ENCODE results near the gene USH1C. TPM values are rescaled to one million over a fixed set of nuclear protein-coding genes. Genes with fewer than 3 reads are reported as not detected.

USH1C gene
- total RNA-seq, 4 donors from 2014 or later = 1.0 to 5.9 (median 3.9) TPM; not detected in 1

GRCh38 chr11:17516551-17517150, 27.6 kb downstream of the USH1C start:
- H3K27ac ChIP-seq = no peak overlapping the region
- 96 to 97% methylated on average over 7 of the region's 7 CpGs for WGBS, 2 donors
- no peak for DNase-seq
- no peak overlapping the region for H3K4me3 ChIP-seq (replicated peaks in 1 of 3)
- H3K27me3 ChIP-seq = no peaks in the 10 kb centered on the region
- no peaks in the 10 kb centered on the region for H3K36me3 ChIP-seq
- no peak for TF ChIP-seq POLR2A (IDR thresholded peaks at IDR 0.05)
- no peak for TF ChIP-seq CTCF (IDR thresholded peaks at IDR 0.05)
- intact Hi-C loops (cut with DNase I) = no loop called here
- no peaks in the 10 kb centered on the region for H3K4me1 ChIP-seq
- no peaks in the 10 kb centered on the region for H3K9me3 ChIP-seq

DNA sequence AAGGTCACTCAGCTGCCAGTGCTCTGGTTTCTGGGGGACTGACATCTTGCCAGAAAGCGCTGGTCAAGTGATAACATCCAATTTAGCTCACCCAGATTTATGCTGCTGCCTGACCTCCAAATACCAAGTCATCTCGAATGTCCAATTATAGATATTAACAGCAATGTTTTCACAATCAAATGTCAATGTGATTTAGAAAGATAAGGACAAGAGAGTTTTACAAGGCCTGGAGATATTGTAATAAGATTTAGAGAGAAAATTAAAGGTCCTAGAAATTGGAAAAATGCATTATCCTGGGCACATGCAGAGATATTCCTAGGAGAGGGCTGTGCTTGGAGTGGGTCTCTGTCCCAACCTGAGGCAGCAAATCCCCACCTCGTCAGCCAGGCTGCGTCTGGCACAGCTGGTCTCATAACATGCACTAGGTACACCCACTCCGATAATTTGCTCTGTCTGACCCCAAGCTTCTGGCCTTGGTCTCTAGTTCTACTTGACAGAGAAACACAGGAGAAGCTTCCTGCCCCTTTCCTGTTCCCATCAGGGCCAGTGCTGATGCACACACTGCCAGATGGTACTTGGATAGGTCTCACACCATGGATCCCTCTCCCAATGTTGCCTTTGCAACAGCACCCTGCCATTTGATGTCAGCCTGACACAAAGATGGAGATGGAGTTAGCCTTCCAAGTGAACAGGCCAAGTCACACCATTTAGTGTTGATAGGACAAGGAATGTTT, 28.6 kb downstream of the USH1C start:
- Histone ChIP-seq H3K9me3 (no peaks in the 10 kb centered on the region), H3K27ac (no peak overlapping the region), H3K36me3 (no peaks in the 10 kb centered on the region), H3K4me3 (replicated peaks in 1 of 3) (no peak overlapping the region), H3K4me1 (peaks cover 0 to 3% of the 10 kb centered on the region in 2 donors), H3K27me3 (no peaks in the 10 kb centered on the region)
- DNase-seq = no peak
- 79 to 87% methylated on average over 5 of the region's 5 CpGs for WGBS, 2 donors
- no peak for TF ChIP-seq POLR2A (IDR thresholded peaks at IDR 0.05)
- TF ChIP-seq CTCF (IDR thresholded peaks at IDR 0.05) = no peak
- intact Hi-C loops (cut with DNase I) = no loop called here

- 86 to 94% methylated on average over 4 of the region's 4 CpGs for whole genome bisulfite sequencing, 2 donors
- Histone ChIP-seq H3K4me1 (peaks cover 0 to 10% of the 10 kb centered on the region in 2 donors), H3K4me3 (replicated peaks in 1 of 3) (no peak overlapping the region), H3K36me3 (no peaks in the 10 kb centered on the region), H3K9me3 (no peaks in the 10 kb centered on the region), H3K27ac (no peak overlapping the region), H3K27me3 (no peaks in the 10 kb centered on the region)
- no peak for DNase-seq
- no peak for TF ChIP-seq POLR2A (IDR thresholded peaks at IDR 0.05)
- TF ChIP-seq CTCF (IDR thresholded peaks at IDR 0.05) = no peak
- intact Hi-C loops (cut with DNase I) = no loop called here
These were observed 29.7 kb downstream of the USH1C start for GRCh38 chr11:17514476-17514875.

DNA sequence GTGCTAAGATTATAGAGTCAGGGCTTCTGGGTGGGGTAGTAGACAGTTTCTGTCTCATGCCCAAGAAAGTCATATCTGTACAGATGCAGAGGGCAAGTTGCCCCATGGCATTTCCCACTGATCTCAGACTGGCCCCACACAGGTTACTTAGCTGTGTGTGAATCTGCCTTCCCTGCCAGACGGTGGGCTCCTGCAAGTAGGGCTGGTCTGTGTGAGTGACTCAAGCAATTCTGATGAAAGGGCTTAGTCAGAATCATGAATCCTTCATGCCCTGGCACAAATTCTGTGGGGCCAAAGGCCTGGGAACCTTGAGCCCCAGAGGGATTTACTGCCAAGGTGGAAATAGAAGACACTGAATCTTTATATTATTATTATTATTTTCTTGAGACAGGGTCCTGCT, 30.4 kb downstream of the USH1C start:
- Histone ChIP-seq H3K9me3 (no peaks in the 10 kb centered on the region), H3K4me3 (replicated peaks in 1 of 3) (no peak overlapping the region), H3K27ac (no peak overlapping the region), H3K36me3 (no peaks in the 10 kb centered on the region), H3K27me3 (no peaks in the 10 kb centered on the region), H3K4me1 (peaks cover 0 to 10% of the 10 kb centered on the region in 2 donors)
- WGBS, 2 donors = 89 to 94% methylated on average over 1 of the region's 1 CpG
- DNase-seq = no peak
- TF ChIP-seq CTCF (IDR thresholded peaks at IDR 0.05) = no peak
- TF ChIP-seq POLR2A (IDR thresholded peaks at IDR 0.05) = no peak
- intact Hi-C loops (cut with DNase I) = no loop called here

DNA sequence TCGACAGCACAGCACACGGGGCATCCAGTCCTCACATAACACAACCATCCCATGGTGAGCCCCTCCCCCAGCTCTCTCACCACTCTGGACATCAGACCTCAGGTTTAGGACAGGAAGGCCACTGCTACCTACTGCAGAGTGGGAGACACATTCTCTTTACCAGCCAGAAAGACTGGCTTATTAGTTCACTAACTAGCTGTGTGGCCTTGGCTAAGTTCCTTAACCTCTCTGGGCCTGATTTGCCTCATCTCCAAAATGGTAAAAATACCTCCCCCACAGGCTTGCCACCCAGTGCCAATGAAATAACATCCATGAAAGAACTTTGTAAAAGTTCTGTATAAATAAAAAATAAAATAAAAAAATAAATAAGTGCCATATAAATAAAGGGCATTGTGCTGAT, 32.1 kb downstream of the USH1C start:
- Histone ChIP-seq H3K4me3 (replicated peaks in 1 of 3) (no peak overlapping the region), H3K4me1 (peaks cover 0 to 10% of the 10 kb centered on the region in 2 donors), H3K27me3 (no peaks in the 10 kb centered on the region), H3K36me3 (no peaks in the 10 kb centered on the region), H3K27ac (no peak overlapping the region), H3K9me3 (no peaks in the 10 kb centered on the region)
- no peak for DNase-seq
- 70 to 74% methylated on average over 2 of the region's 2 CpGs for WGBS, 2 donors
- intact Hi-C loops (cut with DNase I) = no loop called here
- TF ChIP-seq POLR2A (IDR thresholded peaks at IDR 0.05) = no peak
- TF ChIP-seq CTCF (IDR thresholded peaks at IDR 0.05) = no peak
